ENCODE measurements around the gene DCDC2B. TPM values are rescaled to one million over a fixed set of nuclear protein-coding genes. Genes with fewer than 3 reads are reported as not detected.

DCDC2B gene
- total RNA-seq, 1 donor from 2014 or later = 3.2 TPM

GRCh38 chr1:32232558-32233304 is 23.8 kb downstream of the DCDC2B start:
- ATAC-seq (no peak), DNase-seq (no peak)
- no peaks in the 10 kb centered on the region for H3K9me3 ChIP-seq
- no peaks in the 10 kb centered on the region for H3K4me1 ChIP-seq
- peaks cover 69% of the 10 kb centered on the region for H3K36me3 ChIP-seq
- H3K27ac ChIP-seq = no peak overlapping the region
- H3K27me3 ChIP-seq (ENCODE audit: low read depth) = no peaks in the 10 kb centered on the region
- no peak for TF ChIP-seq CTCF (IDR thresholded peaks at IDR 0.05)
- intact Hi-C loops (cut with DNase I) = no loop called here
- H3K4me3 ChIP-seq = no peak overlapping the region

- no peak overlapping the region for H3K27ac ChIP-seq
- intact Hi-C loops (cut with DNase I) = no loop called here
- no peaks in the 10 kb centered on the region for H3K27me3 ChIP-seq (ENCODE audit: low read depth)
- H3K4me3 ChIP-seq = no peak overlapping the region
- no peak for TF ChIP-seq CTCF (IDR thresholded peaks at IDR 0.05)
- no peaks in the 10 kb centered on the region for H3K9me3 ChIP-seq
- H3K4me1 ChIP-seq = peaks cover 7% of the 10 kb centered on the region
- ATAC-seq = no peak
- H3K36me3 ChIP-seq = peaks cover 49% of the 10 kb centered on the region
- no peak for DNase-seq
These were observed 25.9 kb downstream of the DCDC2B start for GRCh38 chr1:32234792-32235191.

- no peak for TF ChIP-seq CTCF (IDR thresholded peaks at IDR 0.05)
- Histone ChIP-seq H3K27ac (no peak overlapping the region), H3K4me3 (peak overlapping the region; percentile 63), H3K4me1 (peaks cover 35% of the 10 kb centered on the region), H3K9me3 (no peaks in the 10 kb centered on the region), H3K36me3 (peaks cover 6% of the 10 kb centered on the region), H3K27me3 (ENCODE audit: low read depth) (no peaks in the 10 kb centered on the region)
- intact Hi-C loops (cut with DNase I) = no loop called here
- ATAC-seq (no peak), DNase-seq (no peak)
These were observed 30.4 kb downstream of the DCDC2B start for GRCh38 chr1:32239337-32239736.

- no peak for TF ChIP-seq CTCF (IDR thresholded peaks at IDR 0.05)
- Histone ChIP-seq H3K4me3 (peak overlapping the region; percentile 63), H3K27ac (peak overlapping the region; percentile 76), H3K27me3 (ENCODE audit: low read depth) (no peaks in the 10 kb centered on the region), H3K4me1 (peaks cover 35% of the 10 kb centered on the region), H3K9me3 (no peaks in the 10 kb centered on the region), H3K36me3 (peaks cover 2% of the 10 kb centered on the region)
- DNase-seq (no peak), ATAC-seq (no peak)
- intact Hi-C loops (cut with DNase I) = no loop called here
These were observed 30.9 kb downstream of the DCDC2B start for GRCh38 chr1:32239790-32240139.

- TF ChIP-seq CTCF (IDR thresholded peaks at IDR 0.05) = peak; percentile 38
- ATAC-seq (peak; percentile 84 to 87), DNase-seq (peak; percentile 75)
- H3K27ac ChIP-seq = peak overlapping the region; percentile 76
- no peaks in the 10 kb centered on the region for H3K9me3 ChIP-seq
- intact Hi-C loops (cut with DNase I) = no loop called here
- H3K36me3 ChIP-seq = no peaks in the 10 kb centered on the region
- peaks cover 35% of the 10 kb centered on the region for H3K4me1 ChIP-seq
- H3K4me3 ChIP-seq = peak overlapping the region; percentile 63
- H3K27me3 ChIP-seq (ENCODE audit: low read depth) = no peaks in the 10 kb centered on the region
These were observed 31.5 kb downstream of the DCDC2B start for GRCh38 chr1:32240140-32240951.

Measured in lower lobe of right lung (tissue), 2 donors.